Embryonic facial prominence (tissue), 1 donor: ENCODE data around the gene CDKAL1.
"Not testable (repeated sequence)": the region's sequence is repeated elsewhere in the genome, so short reads cannot be mapped to it uniquely, and the experiment has no call there.

Experiments
- DNase-seq: peaks from one replicate; pipeline ENCODE4 v3.0.0-alpha.2; 2016; ENCODE audit errors: extremely low spot score

Gene CDKAL1

GRCh38 chr6:20744911-20745557, 210.8 kb downstream of the CDKAL1 start:
- no peak for DNase-seq

GRCh38 chr6:20746024-20746423, 211.8 kb downstream of the CDKAL1 start:
- DNase-seq = no peak

- DNase-seq = no peak
These were observed 212.7 kb downstream of the CDKAL1 start for GRCh38 chr6:20746805-20747558.

GRCh38 chr6:20747991-20748390, 213.7 kb downstream of the CDKAL1 start:
- no peak for DNase-seq

GRCh38 chr6:20751293-20751935, 217.2 kb downstream of the CDKAL1 start:
- no peak for DNase-seq

- DNase-seq = no peak
These were observed 221.4 kb downstream of the CDKAL1 start for GRCh38 chr6:20755631-20756030.

GRCh38 chr6:20756584-20757147, 222.4 kb downstream of the CDKAL1 start:
- not testable (repeated sequence) for DNase-seq

- DNase-seq = no peak
These were observed 223.5 kb downstream of the CDKAL1 start for GRCh38 chr6:20757761-20758160.

GRCh38 chr6:20763296-20763695, 229.0 kb downstream of the CDKAL1 start:
- DNase-seq = no peak

- DNase-seq = no peak
These were observed 235.4 kb downstream of the CDKAL1 start for GRCh38 chr6:20769631-20770030.

GRCh38 chr6:20770773-20771172, 236.5 kb downstream of the CDKAL1 start:
- no peak for DNase-seq

- no peak for DNase-seq
These were observed 237.2 kb downstream of the CDKAL1 start for GRCh38 chr6:20771409-20771808.

- no peak for DNase-seq
These were observed 239.6 kb downstream of the CDKAL1 start for GRCh38 chr6:20773822-20774221.

- DNase-seq = no peak
These were observed 241.7 kb downstream of the CDKAL1 start for GRCh38 chr6:20775981-20776380.

- DNase-seq = no peak
These were observed 243.5 kb downstream of the CDKAL1 start for GRCh38 chr6:20777801-20778200.

- no peak for DNase-seq
These were observed 244.2 kb downstream of the CDKAL1 start for GRCh38 chr6:20778459-20778858.

- no peak for DNase-seq
These were observed 244.7 kb downstream of the CDKAL1 start for GRCh38 chr6:20778912-20779311.

GRCh38 chr6:20789162-20789561, 254.9 kb downstream of the CDKAL1 start:
- DNase-seq = no peak

- no peak for DNase-seq
These were observed 256.0 kb downstream of the CDKAL1 start for GRCh38 chr6:20790032-20790791.

GRCh38 chr6:20791074-20791473, 256.8 kb downstream of the CDKAL1 start:
- DNase-seq = no peak

- no peak for DNase-seq
These were observed 257.7 kb downstream of the CDKAL1 start for GRCh38 chr6:20791944-20792343.

GRCh38 chr6:20793174-20793573, 258.9 kb downstream of the CDKAL1 start:
- DNase-seq = no peak
